ENCODE results near the gene CHST7. TPM values are rescaled to one million over a fixed set of nuclear protein-coding genes. Genes with fewer than 3 reads are reported as not detected.

CHST7 gene
- total RNA-seq, 1 donor from 2014 or later: 1.9 TPM

DNA sequence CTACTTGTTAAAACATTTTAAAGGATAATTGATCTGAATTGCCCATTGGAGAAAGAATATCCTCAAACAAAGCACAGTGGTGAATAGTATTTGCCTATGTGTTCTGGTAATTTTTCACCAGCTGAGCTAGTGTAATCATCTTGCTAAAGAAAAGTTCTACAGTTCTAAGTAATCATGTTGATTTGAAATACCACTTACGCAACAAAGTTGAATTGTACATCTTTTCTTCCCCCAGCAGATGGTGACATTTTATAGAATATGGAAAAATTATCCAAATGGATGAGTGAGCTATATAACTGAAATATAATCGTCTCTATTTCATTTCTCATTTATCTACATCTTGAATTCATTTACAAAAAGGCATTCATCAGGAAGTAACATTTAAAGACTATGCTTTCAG lies 18.6 kb upstream of the CHST7 start:
- H3K4me3 Mint-ChIP-seq: no peak overlapping the region
- H3K9me3 Mint-ChIP-seq: peaks cover 7% of the 10 kb centered on the region
- peaks cover 8% of the 10 kb centered on the region for H3K36me3 Mint-ChIP-seq (ENCODE audit: low read depth)
- no peak for DNase-seq (ENCODE audit: low read depth, low spot score)
- TF ChIP-seq, protein P1, sequence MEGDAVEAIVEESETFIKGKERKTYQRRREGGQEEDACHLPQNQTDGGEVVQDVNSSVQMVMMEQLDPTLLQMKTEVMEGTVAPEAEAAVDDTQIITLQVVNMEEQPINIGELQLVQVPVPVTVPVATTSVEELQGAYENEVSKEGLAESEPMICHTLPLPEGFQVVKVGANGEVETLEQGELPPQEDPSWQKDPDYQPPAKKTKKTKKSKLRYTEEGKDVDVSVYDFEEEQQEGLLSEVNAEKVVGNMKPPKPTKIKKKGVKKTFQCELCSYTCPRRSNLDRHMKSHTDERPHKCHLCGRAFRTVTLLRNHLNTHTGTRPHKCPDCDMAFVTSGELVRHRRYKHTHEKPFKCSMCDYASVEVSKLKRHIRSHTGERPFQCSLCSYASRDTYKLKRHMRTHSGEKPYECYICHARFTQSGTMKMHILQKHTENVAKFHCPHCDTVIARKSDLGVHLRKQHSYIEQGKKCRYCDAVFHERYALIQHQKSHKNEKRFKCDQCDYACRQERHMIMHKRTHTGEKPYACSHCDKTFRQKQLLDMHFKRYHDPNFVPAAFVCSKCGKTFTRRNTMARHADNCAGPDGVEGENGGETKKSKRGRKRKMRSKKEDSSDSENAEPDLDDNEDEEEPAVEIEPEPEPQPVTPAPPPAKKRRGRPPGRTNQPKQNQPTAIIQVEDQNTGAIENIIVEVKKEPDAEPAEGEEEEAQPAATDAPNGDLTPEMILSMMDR (conservative IDR thresholded peaks at IDR 0.05): peak; percentile 42
- H3K27me3 Mint-ChIP-seq (ENCODE audit: low read depth): no peaks in the 10 kb centered on the region
- H3K27ac Mint-ChIP-seq (ENCODE audit: unreplicated experiment): no peak overlapping the region
- no peaks in the 10 kb centered on the region for H3K4me1 Mint-ChIP-seq

DNA sequence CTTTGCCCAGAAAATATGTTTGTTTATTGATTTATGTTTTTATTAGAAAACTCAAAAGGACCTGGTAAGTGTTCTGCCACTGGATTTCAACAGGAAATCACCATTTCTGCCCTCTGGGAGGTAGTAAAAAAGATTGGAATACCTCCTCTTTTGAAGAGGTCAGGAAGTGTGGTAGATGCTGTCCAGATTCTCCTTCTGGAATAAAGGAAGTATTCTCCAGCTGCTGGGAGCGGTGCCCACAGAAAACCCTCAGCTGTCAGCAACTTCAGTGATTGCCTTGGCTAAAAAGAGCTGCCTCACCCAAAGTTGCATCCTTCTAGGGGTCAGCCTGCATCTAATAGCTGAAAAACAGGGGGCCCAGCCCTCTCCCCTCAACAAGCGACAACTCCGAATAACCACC lies 14.5 kb upstream of the CHST7 start:
- TF ChIP-seq, protein P1 (conservative IDR thresholded peaks at IDR 0.05): no peak
- H3K27me3 Mint-ChIP-seq (ENCODE audit: low read depth): no peaks in the 10 kb centered on the region
- H3K27ac Mint-ChIP-seq (ENCODE audit: unreplicated experiment): no peak overlapping the region
- H3K36me3 Mint-ChIP-seq (ENCODE audit: low read depth): peaks cover 9% of the 10 kb centered on the region
- no peak for DNase-seq (ENCODE audit: low read depth, low spot score)
- no peaks in the 10 kb centered on the region for H3K4me1 Mint-ChIP-seq
- peaks cover 10% of the 10 kb centered on the region for H3K9me3 Mint-ChIP-seq
- H3K4me3 Mint-ChIP-seq: no peak overlapping the region

DNA sequence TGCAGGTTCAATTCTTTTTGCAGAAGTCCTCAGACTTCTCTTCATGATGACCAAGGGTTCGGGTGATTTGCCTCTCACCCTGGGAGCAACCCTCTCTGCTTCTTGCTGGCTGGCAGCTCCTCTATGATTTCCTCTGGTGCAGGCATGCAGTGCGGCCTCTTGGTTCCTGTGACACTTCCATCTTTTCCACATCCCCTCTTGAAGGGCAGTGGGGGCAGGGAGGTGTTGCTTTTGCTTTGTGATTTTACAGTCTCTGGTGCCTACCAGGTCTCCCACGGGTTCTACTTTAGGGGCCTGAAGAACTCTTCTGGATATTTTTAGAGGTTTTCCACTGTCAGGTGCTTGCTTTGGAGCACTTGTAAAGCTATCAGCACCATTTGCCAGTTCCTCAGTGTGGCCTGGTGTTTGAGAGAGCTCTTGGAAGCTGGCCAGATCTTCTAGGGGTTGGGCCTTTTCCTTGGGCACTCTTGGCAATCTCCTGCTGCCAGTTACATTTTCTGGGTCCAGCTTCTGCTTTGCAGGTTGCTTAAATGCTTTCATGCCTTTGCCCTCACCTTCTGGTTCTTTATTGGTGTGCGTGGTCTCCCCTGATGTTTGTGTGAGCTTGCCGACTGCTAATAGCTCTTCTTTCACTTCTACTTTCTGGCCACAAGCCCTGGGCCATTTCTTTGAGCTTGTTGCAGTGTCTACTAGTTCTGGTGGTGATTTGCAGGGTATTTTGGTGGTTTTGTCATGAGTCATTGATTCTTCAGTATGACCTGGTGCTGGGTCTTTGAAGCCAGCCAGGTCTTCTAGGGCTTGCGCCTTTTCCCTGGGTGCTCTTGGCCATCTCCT lies 11.5 kb upstream of the CHST7 start:
- Mint-ChIP-seq H3K4me1 (no peaks in the 10 kb centered on the region), H3K36me3 (ENCODE audit: low read depth) (peaks cover 11% of the 10 kb centered on the region), H3K4me3 (no peak overlapping the region), H3K27me3 (ENCODE audit: low read depth) (no peaks in the 10 kb centered on the region), H3K27ac (ENCODE audit: unreplicated experiment) (no peak overlapping the region), H3K9me3 (peaks cover 10% of the 10 kb centered on the region)
- TF ChIP-seq, protein P1 (conservative IDR thresholded peaks at IDR 0.05): no peak
- DNase-seq (ENCODE audit: low read depth, low spot score): no peak

DNA sequence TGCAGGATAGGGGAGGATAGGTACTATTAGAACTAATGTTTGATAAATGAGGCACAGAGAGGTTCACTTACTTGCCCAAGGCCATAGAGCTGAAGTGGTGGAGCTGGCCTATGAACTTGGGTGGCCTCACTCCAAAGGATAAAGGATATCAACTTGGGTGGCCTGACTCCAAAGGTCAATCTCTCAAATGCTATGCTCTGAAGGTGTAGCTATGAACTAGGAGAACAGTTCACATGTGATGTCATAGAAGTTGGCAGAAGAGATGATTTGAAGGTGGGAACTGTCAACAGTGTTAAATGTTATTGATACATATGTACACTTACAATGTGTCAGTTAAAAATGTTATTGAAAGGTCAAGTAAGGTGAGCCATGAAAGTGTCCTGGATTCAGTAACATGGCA lies 6.2 kb upstream of the CHST7 start:
- H3K4me1 Mint-ChIP-seq: no peaks in the 10 kb centered on the region
- peaks cover 3% of the 10 kb centered on the region for H3K36me3 Mint-ChIP-seq (ENCODE audit: low read depth)
- H3K27ac Mint-ChIP-seq (ENCODE audit: unreplicated experiment): no peak overlapping the region
- H3K27me3 Mint-ChIP-seq (ENCODE audit: low read depth): peaks cover 7% of the 10 kb centered on the region
- H3K9me3 Mint-ChIP-seq: peaks cover 2% of the 10 kb centered on the region
- no peak for DNase-seq (ENCODE audit: low read depth, low spot score)
- TF ChIP-seq, protein P1 (conservative IDR thresholded peaks at IDR 0.05): no peak
- H3K4me3 Mint-ChIP-seq: no peak overlapping the region

DNA sequence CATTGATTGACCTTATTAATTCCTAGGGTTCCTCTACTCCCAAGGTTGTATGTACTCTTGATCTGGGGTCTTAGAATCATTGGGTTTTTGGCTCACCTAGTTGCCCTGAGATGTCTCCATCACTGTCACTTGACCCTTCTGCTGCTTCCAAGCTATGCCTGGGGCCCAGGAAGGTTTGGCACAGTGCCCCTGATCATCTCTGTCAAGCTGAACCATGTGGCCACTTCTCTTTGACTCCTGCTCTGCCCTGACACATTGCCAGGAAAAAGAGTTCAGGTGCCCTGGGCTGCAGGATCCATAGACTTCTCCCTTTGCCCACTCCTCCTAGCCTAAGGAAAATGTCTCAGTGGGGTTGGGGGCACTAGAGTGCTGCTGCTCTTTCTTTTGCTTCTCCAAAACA lies 3.9 kb upstream of the CHST7 start:
- peaks cover 21% of the 10 kb centered on the region for H3K27me3 Mint-ChIP-seq (ENCODE audit: low read depth)
- H3K27ac Mint-ChIP-seq (ENCODE audit: unreplicated experiment): no peak overlapping the region
- H3K4me1 Mint-ChIP-seq: peaks cover 7% of the 10 kb centered on the region
- no peaks in the 10 kb centered on the region for H3K9me3 Mint-ChIP-seq
- DNase-seq (ENCODE audit: low read depth, low spot score): no peak
- no peaks in the 10 kb centered on the region for H3K36me3 Mint-ChIP-seq (ENCODE audit: low read depth)
- TF ChIP-seq, protein P1 (conservative IDR thresholded peaks at IDR 0.05): no peak
- no peak overlapping the region for H3K4me3 Mint-ChIP-seq
